Activated CD8-positive, alpha-beta memory T cell treated with anti-CD3 and anti-CD28 coated beads, Interleukin-2, amount 50 U/mL, for 48 hours (primary cell): ENCODE results near the gene NNAT.
"Not testable (repeated sequence)": the region's sequence is repeated elsewhere in the genome, so short reads cannot be mapped to it uniquely, and the experiment has no call there.

ENCODE experiments used
- DNase-seq: peaks from one replicate; pipeline ENCODE4 v3.0.0-alpha.2; 2020

NNAT gene

DNA sequence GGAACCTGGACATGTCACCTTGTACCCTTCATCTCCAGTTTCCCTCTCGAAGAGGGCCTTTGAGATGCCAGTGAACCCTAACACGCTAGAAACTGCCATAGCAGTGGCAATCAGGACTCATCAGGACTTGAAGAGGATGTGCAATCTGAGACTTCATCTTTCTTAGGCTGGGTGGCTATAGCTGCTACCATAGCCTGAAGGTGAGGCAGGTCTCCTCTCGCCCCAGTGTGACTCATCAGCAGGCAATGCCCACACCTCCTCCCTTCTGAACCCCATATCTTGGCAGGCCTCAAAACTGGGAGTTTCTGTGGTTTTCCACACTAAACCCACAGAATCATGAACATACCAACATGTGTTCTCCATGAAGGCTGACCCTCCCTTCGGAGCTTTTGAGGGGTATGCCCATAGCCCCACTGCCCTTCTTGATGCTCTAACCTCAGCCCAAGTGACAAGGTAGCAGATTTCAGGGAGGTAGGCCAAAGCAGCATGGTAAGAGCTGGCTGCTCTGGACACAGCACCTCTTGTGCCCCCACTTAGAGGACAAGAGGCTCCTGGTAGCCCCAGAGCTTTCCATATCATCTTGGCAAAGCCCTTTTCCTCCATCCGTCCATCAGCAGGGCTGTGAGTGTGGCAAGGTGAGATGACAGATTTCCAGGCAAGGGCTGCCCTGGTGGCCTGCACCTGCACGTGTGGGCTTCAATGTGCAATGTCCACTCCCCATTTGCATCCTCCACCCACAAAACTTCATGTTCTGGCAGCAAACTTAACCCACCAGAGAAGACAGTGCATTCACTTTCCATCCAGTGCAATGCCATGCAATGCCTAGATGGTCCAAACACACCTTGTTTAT lies 4.0 kb downstream of the NNAT start:
- DNase-seq = no peak

DNA sequence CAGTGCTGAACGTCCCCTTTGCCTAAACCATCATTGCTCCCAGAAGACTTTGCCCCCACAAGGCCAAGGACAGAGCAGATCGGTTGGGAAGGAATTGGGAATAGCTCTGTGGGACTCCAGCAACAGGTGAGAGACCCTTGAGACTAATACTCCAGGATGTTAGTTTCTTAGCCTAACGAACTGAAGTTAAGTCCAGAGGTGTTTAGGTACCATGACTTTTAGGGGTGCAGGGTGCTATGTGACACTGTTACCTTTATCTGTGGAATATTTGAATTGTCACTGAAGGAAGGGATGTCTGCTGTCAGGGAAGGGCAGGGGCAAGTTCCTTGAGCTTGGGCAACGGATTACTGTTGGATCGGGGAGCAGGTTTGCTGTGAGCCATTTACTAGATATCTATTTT lies 4.8 kb downstream of the NNAT start:
- DNase-seq = no peak

DNA sequence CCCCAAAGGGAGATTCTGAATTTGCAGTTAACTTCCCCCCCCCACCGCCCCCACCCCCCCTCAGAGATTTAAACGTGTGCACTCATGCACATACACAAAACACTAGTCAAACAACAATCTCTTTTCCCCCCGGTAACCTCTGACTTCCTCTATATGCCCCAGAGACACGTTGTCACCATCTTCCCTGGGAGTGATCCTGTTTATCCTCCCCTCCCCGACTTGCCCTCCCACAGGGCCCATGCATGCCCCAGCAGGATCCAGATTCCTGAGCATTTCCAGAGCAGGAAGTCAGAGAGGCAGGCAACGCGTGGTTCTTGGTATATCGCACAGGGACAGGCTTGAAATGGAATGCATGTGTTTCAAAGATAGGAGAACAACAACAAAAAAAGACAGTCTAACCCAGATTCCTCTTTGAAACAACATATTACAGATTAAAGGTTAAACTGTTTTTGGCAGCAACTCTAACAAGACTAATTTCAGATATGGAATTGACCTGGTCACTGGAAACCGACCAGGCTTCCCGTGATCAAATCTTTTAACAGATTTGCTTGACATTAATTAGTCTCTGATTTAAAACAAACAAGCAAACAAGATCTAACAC lies 5.3 kb downstream of the NNAT start:
- no peak for DNase-seq

DNA sequence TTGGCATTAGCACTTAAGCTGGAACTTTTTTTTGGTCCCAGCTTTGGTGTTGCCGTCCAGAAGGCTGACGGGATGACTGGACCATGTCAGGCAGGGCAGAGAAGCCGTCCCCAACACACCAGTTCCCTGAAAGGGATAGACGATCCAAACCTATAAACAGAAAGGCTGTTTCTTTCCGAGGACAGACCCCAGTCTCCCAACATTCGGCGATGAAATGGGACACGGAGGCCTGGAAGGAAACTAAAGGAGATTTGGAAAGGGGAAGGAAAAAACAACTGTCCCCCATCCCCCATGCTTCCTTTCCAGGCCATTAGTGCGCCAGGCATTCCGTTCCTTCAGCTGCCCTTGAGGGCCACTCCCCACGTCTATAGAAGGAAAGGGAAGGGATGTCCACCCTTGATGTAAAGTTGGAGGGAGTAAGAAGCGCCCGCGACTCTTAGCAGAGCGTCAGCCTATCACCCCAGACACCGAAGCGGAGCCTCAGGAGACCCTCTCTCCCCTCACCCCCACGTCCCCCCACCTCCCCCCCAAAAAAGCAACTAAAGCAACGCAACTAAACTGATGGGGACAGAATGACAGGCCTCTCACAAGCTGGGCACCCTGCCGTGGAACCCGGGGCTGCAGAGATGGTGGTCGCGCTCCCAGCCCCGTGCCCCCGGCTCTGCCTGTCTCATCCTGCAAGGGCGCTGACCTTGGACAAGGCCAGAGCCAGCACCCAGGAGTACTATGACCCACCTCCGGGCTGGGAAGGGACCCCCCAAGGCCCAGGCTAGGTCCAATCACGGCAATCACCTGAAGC lies 6.0 kb downstream of the NNAT start:
- DNase-seq = no peak

DNA sequence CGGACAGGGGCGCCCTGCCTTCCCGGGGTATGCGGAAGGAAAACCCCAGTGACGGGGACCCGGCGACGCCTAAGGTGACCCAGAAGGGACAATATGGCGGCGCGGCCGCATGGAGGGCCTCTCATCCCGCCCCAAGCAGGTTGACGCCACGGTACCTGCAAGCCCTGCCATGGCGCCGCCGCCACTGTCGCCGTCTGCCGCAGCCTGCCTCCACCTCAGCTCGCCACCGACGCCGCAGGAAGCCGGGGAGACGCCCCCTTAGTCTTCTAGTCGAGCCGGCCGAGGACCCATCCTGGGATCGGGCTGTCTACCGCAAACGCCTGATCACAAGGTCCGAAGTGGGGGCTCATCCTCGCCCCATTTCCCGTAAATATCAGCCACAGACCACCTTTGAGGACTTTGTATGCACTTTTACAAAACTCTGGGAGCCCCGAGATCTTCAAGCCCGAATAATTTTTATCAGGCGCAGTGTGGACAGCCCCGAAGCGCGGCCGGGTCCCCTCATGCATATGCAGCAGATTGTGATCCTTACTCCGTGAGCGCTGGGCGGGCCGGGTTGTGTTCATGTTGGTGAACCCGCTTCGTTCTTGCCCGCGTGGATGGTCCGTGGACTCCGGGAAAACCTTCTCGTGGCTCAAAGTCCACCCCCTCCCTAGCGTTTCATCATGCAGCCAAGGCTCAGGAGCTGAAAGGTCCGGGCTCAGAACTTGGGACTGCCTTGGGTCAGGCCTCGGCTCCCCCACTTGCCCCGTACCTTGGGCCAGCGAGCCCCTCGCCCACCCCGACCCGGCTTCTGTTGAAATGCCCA lies 6.8 kb downstream of the NNAT start, which contains the start of gene BLCAP:
Gene BLCAP (minus strand): TSS at position 239 of the 808 bp plus-strand sequence. CDS start 8,702 bp downstream, outside the sequence.
- peak; percentile 94 for DNase-seq

DNA sequence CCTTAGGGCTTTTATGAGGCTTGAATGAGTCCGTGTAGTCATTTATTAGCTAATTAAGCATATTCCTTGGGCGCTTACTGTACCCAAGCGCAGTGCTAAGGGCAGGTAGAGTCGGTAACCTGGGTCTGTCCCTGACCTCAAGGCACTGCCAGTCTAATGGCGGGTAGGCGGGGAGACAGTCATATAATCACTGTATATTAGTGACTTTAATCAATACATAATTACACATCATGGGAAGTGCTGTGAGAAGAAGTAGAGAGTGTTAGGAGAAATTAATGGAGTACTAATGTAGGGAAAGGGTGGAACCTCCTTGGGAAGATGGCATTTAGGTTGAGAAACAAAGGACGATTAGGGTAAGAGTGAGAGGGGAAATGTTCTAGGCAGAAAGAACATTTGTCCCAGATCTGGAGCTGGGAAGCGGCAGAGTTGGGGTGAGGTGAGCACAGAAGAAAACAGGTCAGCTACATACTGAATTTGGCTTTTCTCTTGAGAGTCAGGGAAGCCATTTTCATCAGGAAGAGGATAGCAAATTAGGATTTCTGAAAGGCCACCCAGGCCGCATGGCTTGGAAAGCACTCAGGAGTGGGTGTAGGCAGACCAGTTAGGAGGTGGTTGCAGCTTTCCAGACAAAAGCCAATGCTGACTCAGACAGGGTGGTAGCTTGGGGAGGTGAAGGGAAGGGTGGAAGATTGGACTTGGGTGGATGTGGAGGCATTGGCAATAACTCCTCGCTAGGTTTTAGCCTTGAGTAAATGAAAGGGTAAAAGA lies 7.6 kb downstream of the NNAT start:
- DNase-seq = peak; percentile 45

DNA sequence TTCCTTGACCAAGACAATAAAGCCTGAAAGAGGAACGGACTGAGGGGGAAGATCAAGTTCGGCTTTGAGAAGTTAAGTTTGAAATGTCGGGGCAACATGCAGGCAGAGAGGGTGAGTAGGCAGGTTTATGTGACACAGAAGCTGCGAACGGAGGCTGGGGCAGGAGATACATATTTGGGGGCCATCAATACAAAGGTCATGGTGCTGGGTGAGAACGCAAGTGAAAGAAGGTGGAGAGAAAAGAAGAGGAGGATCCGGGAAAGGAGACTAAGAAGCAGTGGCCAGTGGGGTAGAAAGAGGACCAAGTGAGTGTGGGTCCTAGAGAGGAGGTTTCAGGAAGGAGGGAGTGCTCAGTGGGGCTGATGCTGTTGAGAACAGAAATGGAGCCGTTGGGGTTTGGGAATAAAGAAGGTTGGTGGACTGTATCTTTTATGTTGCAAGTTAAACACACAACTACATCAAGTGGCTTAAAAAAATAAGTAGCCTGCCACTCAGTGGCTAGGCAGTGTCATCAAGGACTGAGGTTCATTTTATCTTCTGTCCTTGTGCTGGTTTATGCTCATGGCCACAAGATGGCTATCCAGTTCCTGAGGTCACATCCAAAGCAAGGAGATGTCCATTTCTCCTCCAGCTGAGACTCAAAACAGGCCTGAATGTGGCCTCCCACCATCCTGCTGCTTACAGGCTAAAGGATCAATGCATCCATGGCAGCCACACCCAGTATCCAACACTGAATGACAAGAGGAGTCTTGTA lies 8.3 kb downstream of the NNAT start:
- no peak for DNase-seq

DNA sequence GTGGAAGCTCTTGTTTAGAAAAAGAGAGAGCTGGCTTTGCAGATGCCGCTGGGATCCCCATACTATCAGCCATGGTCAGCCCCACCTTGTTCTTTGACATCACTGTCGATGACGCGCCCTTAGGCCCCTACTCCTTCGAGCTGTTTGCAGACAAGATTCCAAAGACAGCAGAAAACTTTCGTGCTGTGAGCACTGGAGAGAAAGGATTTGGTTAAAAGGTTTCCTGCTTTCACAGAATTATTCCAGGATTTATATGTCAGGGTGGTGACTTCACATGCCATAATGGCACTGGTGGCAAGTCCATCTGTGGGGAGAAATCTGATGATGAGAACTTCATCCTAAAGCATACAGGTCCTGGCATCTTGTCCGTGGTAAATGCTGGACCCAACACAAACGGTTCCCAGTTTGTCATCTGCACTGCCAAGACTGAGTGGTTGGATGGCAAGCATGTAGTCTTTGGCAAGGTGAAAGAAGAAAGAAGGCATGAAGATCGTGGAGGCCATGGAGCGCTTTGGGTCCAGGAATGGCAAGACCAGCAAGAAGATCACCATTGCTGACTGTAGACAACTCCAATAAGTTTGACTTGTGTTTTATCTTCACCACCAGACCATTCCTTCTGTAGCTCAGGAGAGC lies 9.0 kb downstream of the NNAT start:
- DNase-seq = peak; percentile 15

DNA sequence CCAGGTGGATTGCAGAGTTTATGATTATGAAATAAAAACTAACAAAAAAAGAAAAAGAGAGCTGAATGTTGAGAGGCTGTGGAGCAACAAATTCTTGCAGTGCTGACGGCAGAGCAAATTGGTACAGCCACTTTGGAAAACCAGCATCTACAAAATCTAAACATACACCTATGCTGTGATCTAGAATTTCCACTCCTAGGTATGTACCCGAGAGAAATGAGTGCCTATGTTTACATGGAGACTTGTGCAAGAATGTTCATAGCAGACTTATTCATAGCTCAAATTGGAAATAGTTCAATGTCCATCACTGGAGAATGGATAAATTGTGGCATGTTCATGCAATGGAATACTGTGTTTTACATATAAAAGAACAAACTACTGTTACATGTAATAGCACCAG lies 9.6 kb downstream of the NNAT start:
- DNase-seq = no peak

DNA sequence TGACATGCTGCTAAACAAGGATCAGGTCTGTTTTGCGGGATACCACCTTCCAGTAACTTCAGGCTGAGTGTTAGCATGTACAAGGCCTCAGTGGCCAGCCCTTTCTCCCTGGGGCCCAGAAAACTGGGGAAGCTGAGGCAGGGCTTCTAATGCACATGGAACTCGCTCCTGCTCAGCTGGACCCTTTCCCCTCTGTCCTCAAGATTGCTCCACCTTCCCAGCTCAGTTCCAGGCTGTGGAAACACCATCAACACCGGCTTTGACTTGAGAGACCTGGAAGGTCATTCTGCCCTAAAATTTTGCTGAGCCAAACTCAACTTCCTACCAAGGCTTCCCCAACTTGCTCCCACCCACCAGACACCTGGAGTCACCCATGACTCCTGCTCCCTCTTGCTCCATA lies 10.8 kb downstream of the NNAT start:
- peak; percentile 32 for DNase-seq

DNA sequence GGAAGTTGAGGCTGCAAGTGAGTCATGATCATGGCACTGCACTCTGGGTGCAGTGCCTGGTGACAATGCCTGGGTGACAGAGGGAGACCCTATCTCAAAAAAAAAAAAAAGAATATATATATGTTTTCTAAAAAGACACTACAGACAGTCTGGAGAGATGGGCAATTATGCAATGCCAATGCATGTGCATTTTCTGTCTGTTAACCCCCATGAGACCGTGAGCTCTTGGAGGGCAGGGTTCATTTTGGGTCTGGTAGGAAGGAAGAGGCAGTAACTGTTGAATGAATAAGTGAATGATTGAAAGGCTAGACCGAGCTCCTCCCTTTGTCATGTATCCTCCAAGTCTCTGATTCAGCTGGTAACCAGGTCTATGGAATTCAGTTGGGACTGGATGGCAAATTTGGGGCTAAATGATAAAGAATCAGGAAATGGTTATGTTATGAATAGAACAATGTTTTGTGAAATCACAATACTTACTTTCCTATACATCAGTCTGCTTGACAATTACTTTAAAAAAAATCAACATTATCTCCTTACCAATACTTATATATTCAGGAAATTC lies 12.2 kb downstream of the NNAT start:
- DNase-seq = no peak

DNA sequence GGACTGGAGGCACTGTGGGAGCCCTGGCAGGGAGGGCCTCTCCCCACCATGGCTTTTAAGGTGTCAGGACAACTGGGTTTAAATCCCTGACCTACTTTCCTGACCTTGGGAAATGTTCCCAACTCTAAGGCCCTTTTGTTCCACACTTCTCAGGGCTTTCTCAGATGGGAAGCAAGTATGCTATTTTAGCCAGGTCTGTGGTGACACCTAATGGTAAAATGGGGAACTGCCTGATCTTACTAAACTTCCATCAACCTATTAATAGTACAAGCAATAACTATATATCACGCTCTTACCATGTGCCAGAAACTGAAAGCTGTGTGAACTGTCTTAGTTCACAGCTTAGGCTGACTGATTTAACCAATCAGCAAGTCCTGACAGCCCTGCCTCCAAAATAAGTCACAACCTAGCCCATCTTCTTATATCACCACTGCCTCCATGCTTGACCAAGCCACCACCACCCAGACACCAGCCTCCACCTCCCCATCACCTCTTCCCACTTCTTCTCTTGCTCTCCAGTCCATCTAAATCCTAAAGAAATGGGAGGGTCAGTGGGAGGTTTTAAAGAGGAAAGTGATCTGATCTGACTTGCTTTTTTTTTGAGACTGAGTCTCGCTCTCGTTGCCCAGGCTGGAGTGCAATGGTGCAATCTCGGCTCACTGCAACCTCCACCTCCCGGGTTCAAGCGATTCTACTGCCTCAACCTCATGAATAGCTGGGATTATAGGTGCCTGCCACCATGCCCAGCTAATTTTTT lies 13.5 kb downstream of the NNAT start:
- peak; percentile 36 for DNase-seq

DNA sequence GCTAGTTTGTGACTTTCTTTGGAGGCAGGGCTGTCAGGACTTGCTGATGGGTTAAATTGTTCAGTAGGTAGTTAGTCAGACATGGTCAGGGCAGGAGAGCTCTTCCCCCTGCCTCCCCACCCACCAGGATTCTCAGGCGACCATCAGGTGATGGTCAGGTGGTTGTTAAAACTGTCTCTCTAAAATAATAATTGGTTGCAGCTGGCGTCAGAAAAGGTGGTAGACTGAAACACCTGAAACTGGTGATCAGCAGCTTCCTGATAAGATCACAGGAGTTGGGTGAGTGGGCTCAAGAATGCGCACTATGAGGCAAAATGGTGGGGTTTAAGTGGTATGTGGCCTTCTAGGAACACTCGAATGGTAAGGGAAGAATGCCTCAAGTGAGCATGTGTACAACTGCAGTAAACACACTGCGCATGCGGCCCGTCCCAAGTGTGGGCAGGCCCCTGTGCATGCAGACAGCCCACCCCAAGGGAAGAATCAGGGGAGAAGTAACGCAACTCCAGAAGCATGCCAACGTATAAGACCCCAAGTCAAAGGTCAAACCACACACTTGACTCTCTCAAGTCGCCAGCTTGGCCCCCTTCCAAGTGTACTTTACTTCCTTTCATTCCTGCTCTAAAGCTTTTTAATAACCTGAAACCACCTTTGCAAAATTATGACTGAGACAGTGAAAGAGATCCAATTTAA lies 14.5 kb downstream of the NNAT start:
- no peak for DNase-seq

DNA sequence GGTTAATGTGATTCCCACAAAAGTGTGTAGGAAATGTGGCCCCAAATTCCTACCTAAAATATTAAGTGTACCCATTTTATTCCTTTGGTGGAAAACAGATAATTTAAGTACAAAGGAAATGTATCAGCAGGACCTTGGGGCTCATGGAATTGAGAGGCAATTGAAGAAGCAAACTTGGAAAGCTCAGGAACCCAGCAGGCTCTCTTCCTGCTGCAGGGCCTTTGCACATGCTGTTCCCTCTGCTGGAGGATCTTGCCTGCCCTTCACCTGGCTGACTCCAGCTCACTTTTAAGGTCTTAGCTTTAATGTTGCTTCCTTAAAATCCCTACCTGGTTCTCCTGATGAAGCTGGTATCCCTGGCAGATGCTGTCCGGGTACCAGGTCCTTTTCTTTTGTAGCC lies 16.5 kb downstream of the NNAT start:
- no peak for DNase-seq

DNA sequence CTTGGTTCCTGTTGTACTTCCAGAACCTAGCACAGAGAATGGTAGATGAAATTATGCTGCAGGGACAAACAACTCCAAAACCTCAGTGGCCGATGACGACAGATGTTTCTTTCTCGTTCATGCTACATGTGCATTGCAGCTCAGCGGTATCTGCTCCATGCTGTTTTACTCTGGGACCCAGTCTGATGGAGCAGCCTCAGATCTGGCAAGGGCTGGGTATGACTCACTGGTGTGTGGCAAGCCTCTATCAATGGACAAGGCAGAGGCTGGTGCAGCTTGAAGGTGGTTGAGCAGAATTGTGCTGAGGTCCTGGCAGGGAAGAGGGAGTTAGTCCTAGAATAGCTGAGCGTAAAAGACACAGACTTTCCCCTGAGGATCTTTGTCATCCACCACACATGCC lies 17.0 kb downstream of the NNAT start:
- no peak for DNase-seq

DNA sequence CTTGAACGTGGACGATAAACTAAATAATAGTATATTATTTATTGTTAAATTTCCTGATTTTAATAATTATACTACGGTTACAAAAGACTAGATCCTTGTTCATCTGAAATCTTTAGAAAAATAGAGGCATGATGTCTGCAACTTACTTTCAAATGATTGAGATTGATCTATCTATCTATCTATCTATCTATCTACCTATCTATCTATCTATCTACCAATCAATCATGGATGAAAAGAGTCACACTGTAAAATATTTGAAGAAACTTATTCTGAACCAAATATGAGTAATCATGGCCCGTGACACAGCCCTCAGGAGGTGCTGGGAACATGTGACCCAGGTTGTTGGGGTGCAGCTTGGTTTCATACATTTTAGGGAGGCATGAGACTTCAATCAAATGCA lies 18.4 kb downstream of the NNAT start:
- DNase-seq = no peak

DNA sequence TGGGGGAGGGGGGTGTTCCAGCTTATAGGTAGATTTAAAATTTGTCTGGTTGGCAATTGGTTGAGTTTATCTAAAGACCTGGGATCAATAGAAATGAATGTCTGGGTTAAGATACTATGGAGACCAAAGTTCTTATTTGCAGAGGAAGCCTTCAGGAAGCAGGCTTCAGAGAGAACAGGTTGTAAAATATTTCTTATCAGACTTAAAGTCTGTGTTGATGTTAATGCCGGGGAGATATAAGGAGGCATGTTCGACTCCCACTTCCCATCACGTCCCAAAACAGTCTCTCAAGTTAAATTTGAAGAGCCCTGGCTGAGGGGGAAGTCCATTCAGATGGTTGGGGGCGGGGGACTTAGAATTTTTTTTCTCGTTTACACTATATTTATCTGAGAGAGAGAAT lies 19.0 kb downstream of the NNAT start:
- no peak for DNase-seq

DNA sequence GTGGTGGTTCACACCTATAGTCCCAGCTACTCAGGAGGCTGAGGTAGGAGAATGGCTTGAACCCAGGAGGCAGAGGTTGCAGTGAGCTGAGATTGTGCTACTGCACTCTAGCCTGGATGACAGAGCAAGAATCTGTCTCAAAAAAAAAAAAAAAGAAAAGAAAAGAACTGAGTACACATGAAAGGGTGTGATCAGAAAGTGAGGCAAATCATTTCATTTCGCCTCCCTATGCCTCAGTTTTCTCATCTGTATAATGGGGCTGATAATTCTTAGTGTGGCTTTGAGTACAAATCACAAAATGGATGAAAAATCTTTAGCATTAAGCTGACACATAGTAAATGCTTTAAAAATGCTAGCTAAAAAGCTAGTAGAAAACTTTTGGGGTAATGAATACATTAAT lies 19.8 kb downstream of the NNAT start:
- DNase-seq = not testable (repeated sequence)

DNA sequence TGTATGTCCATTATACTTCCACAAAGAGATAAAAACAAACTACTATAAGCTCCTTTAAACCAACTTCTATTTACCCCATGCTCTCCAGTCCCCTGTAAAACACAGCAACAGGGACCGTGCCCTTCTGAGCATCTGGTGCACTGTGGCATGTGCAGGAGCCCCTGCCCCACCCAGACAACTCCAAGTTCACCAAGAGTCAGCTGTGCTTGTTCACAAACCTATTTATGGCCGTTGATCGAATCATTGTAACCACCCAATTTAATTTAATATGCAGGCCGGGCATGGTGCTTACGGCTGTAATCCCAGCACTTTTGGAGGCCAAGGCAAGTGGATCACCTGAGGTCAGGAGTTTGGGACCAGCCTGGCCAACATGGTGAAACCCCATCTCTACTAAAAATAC lies 20.3 kb downstream of the NNAT start:
- DNase-seq = no peak
